ENCODE measurements around the gene BASP1.
A peak's percentile ranks its signal among the peaks of the same experiment; 100 is the strongest.
"Not testable (repeated sequence)": the region's sequence is repeated elsewhere in the genome, so short reads cannot be mapped to it uniquely, and the experiment has no call there.

Gene BASP1

GRCh38 chr5:17292434-17293015, 75.1 kb downstream of the BASP1 start:
- DNase-seq: no peak

DNA sequence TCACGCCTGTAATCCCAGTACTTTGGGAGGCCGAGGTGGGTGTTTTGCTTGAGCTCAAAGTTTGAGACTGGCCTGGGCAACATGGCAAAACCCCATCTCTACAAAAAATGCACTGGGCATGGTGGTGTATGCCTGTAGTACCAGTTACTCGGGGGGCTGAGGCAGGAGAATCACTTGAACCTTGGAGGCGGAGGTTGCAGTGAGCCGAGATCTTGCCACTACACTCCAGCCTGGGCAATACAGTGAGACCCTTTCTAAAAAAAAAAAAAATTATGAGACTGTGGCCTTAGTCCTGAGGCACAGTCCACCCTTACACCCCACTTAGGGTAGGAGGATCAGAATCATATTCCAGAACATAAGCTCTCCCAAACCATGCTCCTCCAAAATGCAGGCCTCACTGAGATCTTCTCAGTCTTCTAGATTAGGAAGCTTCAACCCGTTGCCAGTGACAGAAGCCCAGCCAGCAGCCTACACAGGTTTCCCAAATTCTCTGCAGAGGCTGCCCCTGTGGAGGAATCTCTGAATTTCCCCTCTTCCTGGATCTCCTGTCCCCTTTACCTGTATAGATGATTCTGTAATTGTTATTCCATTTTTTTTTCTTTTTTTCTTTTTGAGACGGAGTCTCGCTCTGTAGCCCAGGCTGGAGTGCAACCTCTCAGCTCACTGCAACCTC, 77.3 kb downstream of the BASP1 start:
- no peak for DNase-seq

DNA sequence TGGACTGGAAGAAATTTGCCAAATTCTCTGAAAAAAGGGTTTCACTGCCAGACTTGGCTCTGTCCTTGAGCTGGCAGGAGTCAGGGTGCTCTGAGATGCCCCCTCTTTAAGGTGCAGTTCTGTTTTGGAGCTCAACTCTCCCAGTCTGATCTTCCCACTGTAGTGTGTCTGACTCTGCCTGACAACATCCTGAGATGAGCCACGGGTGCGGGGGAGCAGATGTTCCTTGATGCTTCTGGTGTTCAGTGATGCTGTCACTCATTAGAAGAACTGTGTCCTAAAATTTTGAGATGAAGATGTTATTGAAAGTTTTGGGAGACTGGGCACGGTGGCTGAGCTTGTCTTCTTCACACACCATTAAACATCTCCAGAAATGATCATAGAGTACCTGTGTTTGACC, 78.2 kb downstream of the BASP1 start:
- DNase-seq: no peak

GRCh38 chr5:17302106-17302505, 84.7 kb downstream of the BASP1 start:
- DNase-seq: no peak

- DNase-seq: peak; percentile 72
Measured at GRCh38 chr5:17302604-17303003, 85.2 kb downstream of the BASP1 start.

- peak; percentile 26 for DNase-seq
Measured at GRCh38 chr5:17304282-17304681, 86.9 kb downstream of the BASP1 start.

GRCh38 chr5:17305017-17305416, 87.6 kb downstream of the BASP1 start:
- no peak for DNase-seq

DNA sequence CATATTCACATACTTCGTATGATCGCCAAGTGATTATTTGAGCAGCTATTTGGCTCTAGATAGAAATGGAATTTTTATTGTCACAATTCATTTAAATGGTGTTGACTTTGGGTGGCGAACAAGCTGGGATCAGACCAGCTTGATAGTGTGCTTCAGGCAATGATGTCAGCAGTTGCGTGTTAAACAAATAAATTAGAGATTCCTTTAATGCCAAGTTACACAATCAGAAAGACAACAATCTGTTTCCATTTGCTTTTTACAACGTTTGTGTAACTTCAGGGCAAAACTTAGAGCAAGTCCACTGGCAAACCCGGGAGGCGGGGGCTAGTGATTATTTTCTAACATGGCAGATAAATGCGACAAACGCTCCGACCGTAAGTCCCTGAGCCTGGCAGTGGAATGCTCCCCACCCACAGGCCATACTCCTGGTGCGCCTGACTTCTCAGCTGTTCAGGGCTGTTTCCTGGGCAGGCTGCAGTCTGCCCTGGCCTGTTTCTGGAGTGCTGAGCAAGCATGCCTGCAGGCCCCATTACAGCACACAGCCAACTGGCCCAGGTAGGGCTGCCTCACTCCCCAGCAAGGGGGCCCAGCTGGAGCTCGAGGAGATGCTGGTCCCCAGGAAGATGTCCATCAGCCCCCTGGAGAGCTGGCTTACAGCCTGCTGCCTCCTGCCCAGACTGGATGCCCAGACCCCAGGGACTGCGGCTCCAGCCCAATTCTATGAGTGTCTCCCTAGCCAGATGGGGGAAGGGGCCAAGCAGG, 88.7 kb downstream of the BASP1 start:
- DNase-seq: peak; percentile 80

DNA sequence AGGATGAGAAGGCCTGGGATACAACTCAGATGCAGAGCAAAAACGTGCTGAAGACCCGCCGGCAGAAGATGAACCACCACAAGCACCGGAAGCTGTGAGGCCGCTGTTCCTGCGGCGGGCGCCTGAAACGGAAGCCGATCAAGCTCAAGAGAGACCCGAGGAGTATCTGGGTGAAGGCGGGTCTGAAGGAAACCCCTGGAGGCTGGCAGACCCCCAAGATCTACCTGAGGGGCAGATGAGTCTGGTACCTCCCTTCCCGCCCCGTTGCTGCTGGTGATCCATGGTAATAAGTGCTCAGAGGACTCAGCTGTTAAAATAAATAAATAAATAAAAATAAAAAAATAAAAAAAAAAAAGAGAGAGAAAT, 89.3 kb downstream of the BASP1 start:
- DNase-seq: no peak

GRCh38 chr5:17307440-17307839, 90.0 kb downstream of the BASP1 start:
- not testable (repeated sequence) for DNase-seq

- no peak for DNase-seq
Measured at GRCh38 chr5:17308326-17309065, 91.1 kb downstream of the BASP1 start.

DNA sequence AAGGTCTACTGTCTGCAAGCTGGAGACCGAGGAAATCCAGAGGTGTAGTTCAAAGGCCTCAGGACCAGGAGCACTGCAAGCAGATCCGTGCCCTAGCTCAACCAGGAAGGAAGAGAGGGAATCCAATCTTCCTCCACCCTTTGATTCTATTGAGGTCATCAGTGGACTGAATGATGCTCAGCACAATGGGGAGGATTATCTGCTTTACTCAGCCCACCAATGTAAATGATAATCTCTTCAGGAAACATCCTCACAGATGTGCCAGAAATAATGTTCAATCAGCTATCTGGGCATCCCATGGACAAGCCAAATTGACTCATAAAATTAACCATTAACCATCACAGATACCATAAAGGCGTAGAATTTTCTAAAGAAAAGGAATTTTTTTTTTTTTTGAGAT, 92.0 kb downstream of the BASP1 start:
- DNase-seq: no peak

- not testable (repeated sequence) for DNase-seq
Measured at GRCh38 chr5:17310502-17310901, 93.1 kb downstream of the BASP1 start.

GRCh38 chr5:17311811-17312210, 94.4 kb downstream of the BASP1 start:
- not testable (repeated sequence) for DNase-seq

GRCh38 chr5:17312358-17312757, 94.9 kb downstream of the BASP1 start:
- no peak for DNase-seq

DNA sequence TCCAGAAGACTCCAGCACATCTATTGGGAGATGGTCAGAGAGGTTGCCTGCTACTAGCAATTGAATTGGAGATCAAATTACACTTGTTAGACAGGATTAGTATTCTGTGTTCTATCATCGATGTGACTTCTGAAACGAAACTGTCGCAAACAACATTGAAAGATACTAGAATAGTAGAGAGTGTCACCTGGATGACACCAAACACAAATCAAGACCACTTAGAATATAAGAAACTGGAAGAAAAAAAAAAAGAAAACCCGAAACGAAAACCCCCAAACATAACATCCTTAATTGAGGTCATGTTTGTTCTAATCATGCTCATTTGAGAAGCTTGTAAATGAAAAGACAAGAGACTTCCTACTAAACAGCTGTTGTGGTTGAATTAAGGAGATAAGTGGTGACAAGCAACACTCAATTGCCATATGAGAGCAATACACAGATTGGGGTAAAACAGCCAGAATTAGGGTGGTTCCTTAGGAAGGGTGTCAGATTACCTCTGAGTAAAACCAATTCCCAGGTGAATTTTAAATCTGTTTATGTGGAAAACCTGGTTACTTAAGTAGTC, 97.6 kb downstream of the BASP1 start:
- DNase-seq: peak; percentile 64

- peak; percentile 83 for DNase-seq
Measured at GRCh38 chr5:17315710-17316221, 98.3 kb downstream of the BASP1 start.

- DNase-seq: peak; percentile 75
Measured at GRCh38 chr5:17316970-17317459, 99.6 kb downstream of the BASP1 start.

GRCh38 chr5:17317473-17317872, 100.0 kb downstream of the BASP1 start:
- DNase-seq: peak; percentile 14

- not testable (repeated sequence) for DNase-seq
Measured at GRCh38 chr5:17319095-17319494, 101.7 kb downstream of the BASP1 start.

- DNase-seq: no peak
Measured at GRCh38 chr5:17325770-17326599, 108.6 kb downstream of the BASP1 start.

Data from fibroblast of skin of right quadriceps (primary cell).